BLaER1 (cell line): Measurements from ENCODE around the gene ESYT1.

Source experiments
- H3K27ac ChIP-seq: shearing (Covaris generic); formaldehyde crosslinking; 2 replicates; pipeline ENCODE4 v1.8.1; 2022
- H3K27me3 ChIP-seq: shearing (Covaris generic); formaldehyde crosslinking; 2 replicates; pipeline ENCODE4 v1.8.1; 2022
- H3K36me3 ChIP-seq: shearing (Covaris generic); formaldehyde crosslinking; 2 replicates; pipeline ENCODE4 v1.8.1; 2022
- H3K4me1 ChIP-seq: shearing (Covaris generic); formaldehyde crosslinking; 2 replicates; pipeline ENCODE4 v1.8.1; 2022
- H3K4me2 ChIP-seq: shearing (Covaris generic); formaldehyde crosslinking; 2 replicates; pipeline ENCODE4 v1.8.1; 2022
- H3K4me3 ChIP-seq: shearing (Covaris generic); formaldehyde crosslinking; 2 replicates; pipeline ENCODE4 v1.8.1; 2022
- H3K9ac ChIP-seq: shearing (Covaris generic); formaldehyde crosslinking; 2 replicates; pipeline ENCODE4 v1.8.1; 2022
- H3K9me3 ChIP-seq: shearing (Covaris generic); formaldehyde crosslinking; 2 replicates; pipeline ENCODE4 v1.8.1; 2022
- H4K20me1 ChIP-seq: shearing (Covaris generic); formaldehyde crosslinking; 2 replicates; pipeline ENCODE4 v1.8.1; 2022
- Cebpa-rat ChIP-seq: shearing (Covaris generic); IDR thresholded peaks from 2 replicates; pipeline ENCODE4 v1.8.1; 2022

ESYT1 gene

GRCh38 chr12:56127485-56127887 lies 581 bp upstream of the ESYT1 start:
- no peaks in the 10 kb centered on the region for H3K27me3 ChIP-seq
- H4K20me1 ChIP-seq, result no peaks in the 10 kb centered on the region; the same call in 1 of the 2 replicates
- peaks cover 59% of the 10 kb centered on the region for H3K4me1 ChIP-seq
- peak overlapping the region; percentile 90 for H3K4me2 ChIP-seq
- peaks cover 28% of the 10 kb centered on the region for H3K36me3 ChIP-seq
- H3K4me3 ChIP-seq, result peak overlapping the region; percentile 88
- peak overlapping the region; percentile 64 for H3K27ac ChIP-seq
- H3K9ac ChIP-seq, result peak overlapping the region; percentile 72
- no peak for TF ChIP-seq Cebpa-rat
- H3K9me3 ChIP-seq, result no peaks in the 10 kb centered on the region

DNA sequence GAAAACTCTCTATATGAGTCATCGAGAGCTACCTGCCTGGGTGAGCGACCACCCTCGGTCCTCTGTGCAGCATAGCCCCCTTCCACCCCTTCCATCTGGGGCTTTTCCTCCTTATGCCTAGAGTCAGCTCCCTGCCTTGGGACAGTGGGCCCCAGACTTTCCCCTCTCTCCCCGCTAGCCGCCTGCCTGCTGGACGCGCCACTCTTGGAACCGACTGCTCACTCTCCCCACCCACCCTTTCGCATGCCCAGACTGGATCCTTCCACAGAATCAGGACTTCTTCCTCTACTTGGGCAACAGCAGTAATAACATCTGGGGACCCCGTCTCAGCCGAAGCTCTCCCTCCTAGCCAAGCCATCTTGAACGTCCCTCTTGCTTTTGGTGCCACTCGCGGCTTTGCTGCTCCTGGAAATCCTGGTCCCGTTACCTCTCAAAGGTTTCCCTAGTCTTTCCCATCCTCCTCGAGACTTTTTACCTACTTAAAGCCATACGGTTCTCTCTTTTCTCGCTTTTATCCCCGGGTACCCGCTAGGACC lies 671 bp downstream of the ESYT1 start:
- H3K9ac ChIP-seq, result peak overlapping the region; percentile 88

DNA sequence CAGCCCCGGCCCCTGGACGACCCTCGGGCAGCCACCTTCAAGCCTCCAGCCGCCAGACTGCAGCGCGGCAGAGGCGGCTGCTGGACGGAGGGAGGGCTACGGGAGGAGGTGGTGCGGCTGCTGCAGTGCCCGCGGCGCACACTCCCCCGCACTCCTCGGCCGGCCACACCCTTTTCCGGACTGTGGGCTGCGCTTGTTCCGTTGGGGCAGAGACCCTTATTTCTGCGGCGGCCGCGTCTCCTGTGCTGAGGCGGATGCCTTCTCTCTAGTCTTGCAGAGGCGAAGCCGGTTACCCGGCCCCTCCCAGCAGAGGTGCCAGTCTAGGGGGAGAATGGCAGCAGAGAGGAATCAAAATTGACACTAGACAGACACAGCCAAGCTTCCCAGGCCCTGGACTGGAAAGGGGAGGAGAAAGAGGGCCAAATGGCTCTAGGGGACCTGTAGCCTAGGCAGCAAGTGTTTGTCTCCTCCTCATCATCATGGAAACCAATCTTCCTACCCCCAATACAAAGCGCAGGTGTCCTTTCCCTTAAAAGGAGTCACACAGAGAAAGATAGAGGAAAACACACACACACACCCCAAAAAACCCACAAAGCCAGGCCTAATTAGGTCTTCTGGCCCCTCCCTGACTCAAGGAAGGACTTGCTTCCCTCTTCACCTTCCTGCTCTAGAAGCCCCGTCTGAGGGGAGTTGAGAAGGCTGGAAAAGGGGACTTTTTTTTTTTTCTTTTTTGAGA lies 1.3 kb downstream of the ESYT1 start:
- peak overlapping the region; percentile 88 for H3K9ac ChIP-seq
- peaks cover 46% of the 10 kb centered on the region for H3K36me3 ChIP-seq
- H3K4me3 ChIP-seq, result peak overlapping the region; percentile 88
- peak overlapping the region; percentile 85 for H3K27ac ChIP-seq
- no peaks in the 10 kb centered on the region for H3K9me3 ChIP-seq
- TF ChIP-seq Cebpa-rat, result no peak
- H4K20me1 ChIP-seq, result no peaks in the 10 kb centered on the region; the same call in 1 of the 2 replicates
- H3K4me1 ChIP-seq, result peaks cover 59% of the 10 kb centered on the region
- peak overlapping the region; percentile 98 for H3K4me2 ChIP-seq
- H3K27me3 ChIP-seq, result no peaks in the 10 kb centered on the region

More for the DNA sequence above, 671 bp downstream of the ESYT1 start:
- Histone ChIP-seq H3K4me1 (peaks cover 59% of the 10 kb centered on the region), H3K4me2 (peak overlapping the region; percentile 98), H4K20me1 (no peaks in the 10 kb centered on the region; the same call in 1 of the 2 replicates), H3K27ac (peak overlapping the region; percentile 85), H3K27me3 (no peaks in the 10 kb centered on the region), H3K36me3 (peaks cover 40% of the 10 kb centered on the region), H3K4me3 (peak overlapping the region; percentile 88), H3K9me3 (no peaks in the 10 kb centered on the region)
- TF ChIP-seq Cebpa-rat, result no peak

DNA sequence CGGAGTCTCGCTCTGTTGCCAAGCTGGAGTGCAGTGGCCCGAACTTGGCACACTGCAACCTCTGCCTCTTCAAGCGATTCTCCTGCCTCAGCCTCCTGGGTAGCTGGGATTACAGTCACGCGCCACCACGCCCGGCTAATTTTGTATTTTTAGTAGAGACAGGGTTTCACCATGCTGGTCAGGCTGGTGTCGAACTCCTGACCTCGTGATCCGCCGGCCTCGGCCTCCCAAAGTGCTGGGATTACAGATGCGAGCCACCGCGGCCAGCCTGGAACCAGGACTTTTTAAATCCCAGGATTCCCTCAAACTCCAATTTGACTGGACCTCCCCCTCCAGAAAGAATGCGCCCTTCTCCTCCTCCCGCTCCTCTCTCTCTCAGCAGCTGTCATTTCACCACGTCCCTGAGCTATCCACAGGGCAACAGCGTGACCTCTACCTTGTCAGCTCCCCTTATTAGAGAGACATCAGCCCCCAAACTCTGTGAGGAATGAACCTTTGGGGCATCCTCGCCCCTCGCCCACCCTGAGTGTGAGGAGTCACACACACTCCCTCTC lies 2.0 kb downstream of the ESYT1 start:
- peak overlapping the region; percentile 88 for H3K9ac ChIP-seq
- H3K27ac ChIP-seq, result peak overlapping the region; percentile 85
- no peak for TF ChIP-seq Cebpa-rat
- H3K27me3 ChIP-seq, result no peaks in the 10 kb centered on the region
- peak overlapping the region; percentile 88 for H3K4me3 ChIP-seq
- H3K9me3 ChIP-seq, result no peaks in the 10 kb centered on the region
- peak overlapping the region; percentile 98 for H3K4me2 ChIP-seq
- H4K20me1 ChIP-seq, result no peaks in the 10 kb centered on the region; the same call in 1 of the 2 replicates
- H3K4me1 ChIP-seq, result peaks cover 56% of the 10 kb centered on the region
- H3K36me3 ChIP-seq, result peaks cover 53% of the 10 kb centered on the region

GRCh38 chr12:56130876-56131275 lies 2.8 kb downstream of the ESYT1 start:
- peaks cover 58% of the 10 kb centered on the region for H3K36me3 ChIP-seq
- no peak for TF ChIP-seq Cebpa-rat
- no peaks in the 10 kb centered on the region; the same call in 1 of the 2 replicates for H4K20me1 ChIP-seq
- H3K4me1 ChIP-seq, result peaks cover 47% of the 10 kb centered on the region
- peak overlapping the region; percentile 88 for H3K9ac ChIP-seq
- H3K27ac ChIP-seq, result peak overlapping the region; percentile 85; the same call in 1 of the 2 replicates
- H3K27me3 ChIP-seq, result no peaks in the 10 kb centered on the region
- no peak overlapping the region for H3K4me3 ChIP-seq
- no peaks in the 10 kb centered on the region for H3K9me3 ChIP-seq
- H3K4me2 ChIP-seq, result peak overlapping the region; percentile 98

- Histone ChIP-seq H3K4me1 (peaks cover 24% of the 10 kb centered on the region), H3K27me3 (no peaks in the 10 kb centered on the region), H3K9me3 (no peaks in the 10 kb centered on the region), H3K4me2 (no peak overlapping the region), H3K36me3 (peaks cover 98% of the 10 kb centered on the region), H4K20me1 (no peaks in the 10 kb centered on the region; the same call in 1 of the 2 replicates), H3K4me3 (no peak overlapping the region), H3K9ac (no peak overlapping the region), H3K27ac (no peak overlapping the region)
- TF ChIP-seq Cebpa-rat, result no peak
Measured at GRCh38 chr12:56134897-56135296, 6.8 kb downstream of the ESYT1 start.

DNA sequence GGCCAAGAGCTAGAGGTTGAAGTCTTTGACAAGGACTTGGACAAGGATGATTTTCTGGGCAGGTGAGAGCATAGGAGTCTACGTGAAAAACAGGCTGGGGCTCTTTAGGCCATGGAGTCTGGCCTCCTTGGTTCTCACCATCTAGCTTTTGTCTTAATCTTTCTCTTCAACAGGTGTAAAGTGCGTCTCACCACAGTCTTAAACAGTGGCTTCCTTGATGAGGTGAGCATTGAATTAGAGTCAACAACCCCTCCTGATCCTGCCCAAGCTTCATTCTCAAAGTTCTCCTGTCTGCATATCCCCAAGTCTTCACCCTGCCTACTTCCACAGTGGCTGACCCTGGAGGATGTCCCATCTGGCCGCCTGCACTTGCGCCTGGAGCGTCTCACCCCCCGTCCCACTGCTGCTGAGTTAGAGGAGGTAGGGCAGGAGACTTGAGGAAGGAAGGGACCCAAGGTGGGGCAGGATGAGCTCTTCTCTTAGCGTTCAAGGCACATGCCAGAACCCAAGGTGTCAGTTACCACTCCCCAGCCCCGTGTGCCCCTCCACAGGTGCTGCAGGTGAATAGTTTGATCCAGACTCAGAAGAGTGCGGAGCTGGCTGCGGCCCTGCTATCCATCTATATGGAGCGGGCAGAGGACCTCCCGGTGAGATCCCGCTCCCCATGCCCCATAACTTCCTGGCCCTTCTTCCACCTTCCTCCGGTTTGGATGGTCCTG lies 9.9 kb downstream of the ESYT1 start:
- H3K27ac ChIP-seq, result no peak overlapping the region
- H3K4me1 ChIP-seq, result no peaks in the 10 kb centered on the region
- no peaks in the 10 kb centered on the region for H4K20me1 ChIP-seq
- no peak overlapping the region for H3K9ac ChIP-seq
- TF ChIP-seq Cebpa-rat, result no peak
- H3K9me3 ChIP-seq, result no peaks in the 10 kb centered on the region
- no peak overlapping the region for H3K4me3 ChIP-seq
- peaks cover 100% of the 10 kb centered on the region for H3K36me3 ChIP-seq
- H3K27me3 ChIP-seq, result no peaks in the 10 kb centered on the region
- no peak overlapping the region for H3K4me2 ChIP-seq

DNA sequence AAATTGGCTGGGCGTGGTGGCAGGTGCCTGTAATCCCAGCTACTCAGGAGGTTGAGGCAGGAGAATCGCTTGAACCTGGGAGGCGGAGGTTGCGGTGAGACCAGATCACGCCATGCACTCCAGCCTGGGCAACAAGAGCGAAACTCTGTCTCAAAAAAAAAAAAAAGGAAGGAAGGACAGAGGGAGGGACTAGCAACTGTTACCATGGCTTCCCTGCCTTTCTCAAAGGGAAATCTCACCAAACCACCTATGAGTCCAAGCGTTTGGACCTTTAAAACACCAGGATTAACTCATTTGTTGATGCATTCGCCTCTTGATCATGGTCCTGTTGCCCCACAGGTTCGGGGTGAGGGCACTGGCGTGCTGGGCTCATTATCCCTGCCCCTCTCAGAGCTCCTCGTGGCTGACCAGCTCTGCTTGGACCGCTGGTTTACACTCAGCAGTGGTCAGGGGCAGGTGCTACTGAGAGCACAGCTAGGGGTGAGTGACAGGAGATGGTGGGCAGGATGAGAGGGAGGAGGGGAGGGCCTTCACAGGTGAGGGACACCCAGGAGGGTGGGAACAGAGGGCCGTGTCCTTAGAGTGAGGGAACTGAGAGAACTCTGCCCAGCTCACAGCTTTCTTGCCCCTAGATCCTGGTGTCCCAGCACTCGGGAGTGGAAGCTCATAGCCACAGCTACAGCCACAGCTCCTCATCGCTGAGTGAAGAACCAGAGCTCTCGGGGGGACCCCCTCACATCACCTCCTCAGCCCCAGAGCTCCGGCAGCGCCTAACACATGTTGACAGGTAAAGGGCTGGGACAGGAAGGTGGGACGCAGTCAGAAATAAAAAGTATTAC lies 14.1 kb downstream of the ESYT1 start:
- no peak overlapping the region for H3K9ac ChIP-seq
- H3K36me3 ChIP-seq, result peaks cover 86% of the 10 kb centered on the region

DNA sequence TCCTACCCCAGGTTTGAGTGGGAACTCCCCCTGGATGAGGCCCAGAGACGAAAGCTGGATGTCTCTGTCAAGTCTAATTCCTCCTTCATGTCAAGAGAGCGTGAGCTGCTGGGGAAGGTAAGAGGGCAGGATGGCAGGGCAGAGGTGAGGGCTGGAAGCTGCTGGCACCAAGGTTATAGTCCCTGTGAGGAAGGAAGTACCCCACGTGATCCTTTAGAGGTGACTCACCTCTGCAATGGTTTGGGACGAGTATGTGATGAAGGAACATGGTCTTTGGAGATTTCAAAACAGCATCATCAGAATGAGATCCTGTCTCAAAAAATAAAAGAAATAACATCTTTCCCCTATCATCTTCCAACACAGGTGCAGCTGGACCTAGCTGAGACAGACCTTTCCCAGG lies 15.2 kb downstream of the ESYT1 start:
- Histone ChIP-seq H3K36me3 (peaks cover 75% of the 10 kb centered on the region), H3K4me2 (no peak overlapping the region), H4K20me1 (no peaks in the 10 kb centered on the region), H3K4me1 (no peaks in the 10 kb centered on the region), H3K27ac (no peak overlapping the region), H3K4me3 (no peak overlapping the region), H3K9me3 (no peaks in the 10 kb centered on the region), H3K27me3 (no peaks in the 10 kb centered on the region), H3K9ac (no peak overlapping the region)
- TF ChIP-seq Cebpa-rat, result no peak

More for the DNA sequence above, 14.1 kb downstream of the ESYT1 start:
- Histone ChIP-seq H3K4me3 (no peak overlapping the region), H3K4me1 (no peaks in the 10 kb centered on the region), H3K27me3 (no peaks in the 10 kb centered on the region), H3K27ac (no peak overlapping the region), H4K20me1 (no peaks in the 10 kb centered on the region), H3K9me3 (no peaks in the 10 kb centered on the region), H3K4me2 (no peak overlapping the region)
- no peak for TF ChIP-seq Cebpa-rat
